Measurements from ENCODE around the gene OAT.

GRCh38 chr10:124353091-124353815 is 65.5 kb downstream of the OAT start:
- no peak for TF ChIP-seq CTCF (IDR thresholded peaks at IDR 0.05)
- TF ChIP-seq POLR2A (IDR thresholded peaks at IDR 0.05), result no peak

All from testis (tissue), 2 donors.